Body of pancreas (tissue), 4 donors: ENCODE results near the gene PIMREG.

Source experiments
- POLR2A ChIP-seq, 3 donors: fragments of 450-650 bp; IDR thresholded peaks; one replicate each; pipeline ENCODE4 v1.6.1; 2016; ENCODE audit warnings: antibody characterized with exemption in 3 of 3, mild to moderate bottlenecking in 2 of 3
- TF ChIP-seq, protein P1 (sequence below), 7 experiments: fragments of 450-650 bp in 4 of 7; fragments of 200-600 bp in 3 of 7; sonication (generic) in 3 of 7; IDR thresholded peaks; one replicate each; pipeline ENCODE4 v1.5.1; 2016 to 2019; ENCODE audit warnings: antibody characterized with exemption in 7 of 7

DNA sequence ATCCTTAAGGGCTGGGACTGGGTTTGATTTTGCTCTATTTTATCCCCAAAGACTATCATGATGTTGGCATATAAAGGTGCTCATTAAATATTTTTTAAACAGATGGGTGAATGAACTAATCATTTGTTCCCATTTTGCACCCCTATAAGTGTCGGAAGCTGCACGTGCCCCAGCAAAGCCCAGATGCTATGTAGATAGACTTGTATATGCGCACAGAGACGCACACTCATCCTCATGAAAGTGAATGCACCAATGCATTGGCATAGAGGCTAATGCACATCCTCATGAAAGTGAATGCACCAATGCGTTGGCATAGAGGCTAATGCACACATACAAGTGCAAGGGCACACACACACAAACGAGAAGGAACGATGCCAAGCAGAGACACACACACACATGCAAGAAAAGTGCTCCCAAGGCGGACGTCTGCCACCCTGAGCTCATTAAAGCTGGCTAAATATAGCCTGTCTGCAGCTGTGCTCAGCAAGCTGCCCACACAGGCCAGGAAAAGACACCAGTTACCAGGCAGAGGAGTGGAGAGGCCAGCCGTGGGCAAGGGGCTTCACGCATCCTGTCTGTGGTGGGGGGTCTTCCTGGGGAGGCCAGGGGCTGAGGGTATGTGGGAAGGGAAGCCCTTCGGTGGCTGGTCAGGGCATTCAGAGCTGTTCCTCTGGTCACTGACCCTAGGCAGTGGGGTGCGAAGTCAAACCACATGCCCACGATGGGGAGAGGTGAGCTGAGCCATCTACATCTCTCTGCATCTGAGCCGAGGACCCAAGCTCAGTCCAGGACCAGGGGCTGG, 52.6 kb downstream of the PIMREG start:
- TF ChIP-seq, protein P1, sequence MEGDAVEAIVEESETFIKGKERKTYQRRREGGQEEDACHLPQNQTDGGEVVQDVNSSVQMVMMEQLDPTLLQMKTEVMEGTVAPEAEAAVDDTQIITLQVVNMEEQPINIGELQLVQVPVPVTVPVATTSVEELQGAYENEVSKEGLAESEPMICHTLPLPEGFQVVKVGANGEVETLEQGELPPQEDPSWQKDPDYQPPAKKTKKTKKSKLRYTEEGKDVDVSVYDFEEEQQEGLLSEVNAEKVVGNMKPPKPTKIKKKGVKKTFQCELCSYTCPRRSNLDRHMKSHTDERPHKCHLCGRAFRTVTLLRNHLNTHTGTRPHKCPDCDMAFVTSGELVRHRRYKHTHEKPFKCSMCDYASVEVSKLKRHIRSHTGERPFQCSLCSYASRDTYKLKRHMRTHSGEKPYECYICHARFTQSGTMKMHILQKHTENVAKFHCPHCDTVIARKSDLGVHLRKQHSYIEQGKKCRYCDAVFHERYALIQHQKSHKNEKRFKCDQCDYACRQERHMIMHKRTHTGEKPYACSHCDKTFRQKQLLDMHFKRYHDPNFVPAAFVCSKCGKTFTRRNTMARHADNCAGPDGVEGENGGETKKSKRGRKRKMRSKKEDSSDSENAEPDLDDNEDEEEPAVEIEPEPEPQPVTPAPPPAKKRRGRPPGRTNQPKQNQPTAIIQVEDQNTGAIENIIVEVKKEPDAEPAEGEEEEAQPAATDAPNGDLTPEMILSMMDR (IDR thresholded peaks at IDR 0.05), result no peak
- TF ChIP-seq POLR2A (IDR thresholded peaks at IDR 0.05), result no peak
